Thoracic aorta (tissue), 2 donors: Measurements from ENCODE around the gene DUSP9. TPM values are rescaled to one million over a fixed set of nuclear protein-coding genes. Genes with fewer than 3 reads are reported as not detected.

ENCODE experiments used
- ATAC-seq: fragments of 150-250 bp; one replicate; pipeline ENCODE4 v1.8.0; 2017; ENCODE audit warnings: low read depth; ENCODE audit not compliant: insufficient number of reproducible peaks, low FRiP score
- DNase-seq: peaks from one replicate; pipeline ENCODE4 v3.0.0-alpha.2; 2020; ENCODE audit warnings: low spot score
- H3K27ac ChIP-seq, 2 donors: fragments of 200-600 bp; sonication (generic); 1 replicate in 1 of 2; 2 replicates in 1 of 2; pipeline ENCODE4 v1.5.1; 2016; ENCODE audit warnings: mild to moderate bottlenecking in 2 of 2, moderate library complexity in 2 of 2
- H3K27me3 ChIP-seq: fragments of 200-600 bp; sonication (generic); replicated peaks from 2 replicates; pipeline ENCODE4 v1.6.0; 2016; ENCODE audit warnings: mild to moderate bottlenecking; ENCODE audit not compliant: insufficient read depth
- H3K36me3 ChIP-seq: fragments of 200-600 bp; sonication (generic); one replicate; pipeline ENCODE4 v1.5.1; 2016
- H3K4me1 ChIP-seq, 2 donors: fragments of 200-600 bp; sonication (generic); 1 replicate in 1 of 2; 2 replicates in 1 of 2; pipeline versions ENCODE4 v1.5.1 to v1.6.0; 2016; ENCODE audit warnings: low read depth in 2 of 2, mild to moderate bottlenecking in 1 of 2; ENCODE audit not compliant: control insufficient read depth in 1 of 2
- H3K4me3 ChIP-seq: fragments of 200-600 bp; sonication (generic); 2 replicates; pipeline ENCODE4 v1.5.1; 2016; ENCODE audit warnings: mild to moderate bottlenecking
- H3K9me3 ChIP-seq: fragments of 200-600 bp; sonication (generic); 2 replicates; pipeline ENCODE4 v1.5.1; 2016
- total RNA-seq, 2 donors: library from RNA; depleted of rRNA; stranded (reverse); fragments of >200 nt; gene quantifications; one replicate each; pipeline versions ENCODE4 v1.1.0 to v1.2.3, GENCODE V29; 2016
- TF ChIP-seq, protein P1 (sequence below): fragments of 200-600 bp; sonication (generic); IDR thresholded peaks from one replicate; pipeline ENCODE4 v1.5.1; 2019; ENCODE audit warnings: antibody characterized with exemption

Gene DUSP9
- total RNA-seq, 2 donors from 2014 or later: not detected

DNA sequence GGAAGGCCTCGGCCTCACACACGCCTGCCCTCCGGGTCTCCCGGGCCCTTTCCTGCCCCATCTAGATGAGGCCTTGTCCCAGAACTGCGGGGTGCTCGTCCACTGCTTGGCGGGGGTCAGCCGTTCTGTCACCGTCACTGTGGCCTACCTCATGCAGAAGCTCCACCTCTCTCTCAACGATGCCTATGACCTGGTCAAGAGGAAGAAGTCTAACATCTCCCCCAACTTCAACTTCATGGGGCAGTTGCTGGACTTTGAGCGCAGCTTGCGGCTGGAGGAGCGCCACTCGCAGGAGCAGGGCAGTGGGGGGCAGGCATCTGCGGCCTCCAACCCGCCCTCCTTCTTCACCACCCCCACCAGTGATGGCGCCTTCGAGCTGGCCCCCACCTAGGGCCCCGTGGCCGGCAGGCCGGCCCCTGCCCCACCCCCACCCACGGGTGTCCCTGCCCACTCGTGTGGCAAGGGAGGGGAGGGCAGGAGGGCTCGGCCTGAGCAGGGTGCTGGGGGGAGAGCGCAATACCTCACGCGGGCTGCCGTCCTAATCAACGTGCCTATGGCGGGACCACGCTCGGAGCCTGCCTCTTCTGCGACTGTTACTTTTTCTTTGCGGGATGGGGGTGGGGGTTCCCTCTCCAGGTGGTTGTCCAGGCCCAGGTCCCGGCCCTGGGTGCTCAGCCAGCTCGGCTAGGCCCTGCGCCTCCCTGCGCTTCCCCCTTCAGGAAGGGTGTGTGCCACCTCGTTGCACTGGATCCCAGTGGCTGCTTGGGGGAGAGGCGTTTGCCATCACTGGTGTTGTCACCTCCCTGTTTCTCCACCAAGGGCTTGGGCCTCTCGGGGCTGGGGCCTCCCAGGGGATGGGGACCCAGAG lies 3.1 kb downstream of the DUSP9 start:
- no peak for ATAC-seq
- H3K27me3 ChIP-seq: no peaks in the 10 kb centered on the region

GRCh38 chrX:153650959-153651358 lies 4.0 kb downstream of the DUSP9 start:
- Histone ChIP-seq H3K27me3 (no peaks in the 10 kb centered on the region), H3K27ac (no peak overlapping the region), H3K36me3 (no peaks in the 10 kb centered on the region), H3K9me3 (no peaks in the 10 kb centered on the region), H3K4me1 (peaks cover 0 to 8% of the 10 kb centered on the region in 2 donors), H3K4me3 (no peak overlapping the region)
- TF ChIP-seq, protein P1, sequence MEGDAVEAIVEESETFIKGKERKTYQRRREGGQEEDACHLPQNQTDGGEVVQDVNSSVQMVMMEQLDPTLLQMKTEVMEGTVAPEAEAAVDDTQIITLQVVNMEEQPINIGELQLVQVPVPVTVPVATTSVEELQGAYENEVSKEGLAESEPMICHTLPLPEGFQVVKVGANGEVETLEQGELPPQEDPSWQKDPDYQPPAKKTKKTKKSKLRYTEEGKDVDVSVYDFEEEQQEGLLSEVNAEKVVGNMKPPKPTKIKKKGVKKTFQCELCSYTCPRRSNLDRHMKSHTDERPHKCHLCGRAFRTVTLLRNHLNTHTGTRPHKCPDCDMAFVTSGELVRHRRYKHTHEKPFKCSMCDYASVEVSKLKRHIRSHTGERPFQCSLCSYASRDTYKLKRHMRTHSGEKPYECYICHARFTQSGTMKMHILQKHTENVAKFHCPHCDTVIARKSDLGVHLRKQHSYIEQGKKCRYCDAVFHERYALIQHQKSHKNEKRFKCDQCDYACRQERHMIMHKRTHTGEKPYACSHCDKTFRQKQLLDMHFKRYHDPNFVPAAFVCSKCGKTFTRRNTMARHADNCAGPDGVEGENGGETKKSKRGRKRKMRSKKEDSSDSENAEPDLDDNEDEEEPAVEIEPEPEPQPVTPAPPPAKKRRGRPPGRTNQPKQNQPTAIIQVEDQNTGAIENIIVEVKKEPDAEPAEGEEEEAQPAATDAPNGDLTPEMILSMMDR: no peak
- DNase-seq: no peak
- ATAC-seq: no peak

More for the DNA sequence above, 3.1 kb downstream of the DUSP9 start:
- no peak for DNase-seq
- Histone ChIP-seq H3K9me3 (no peaks in the 10 kb centered on the region), H3K4me3 (no peak overlapping the region), H3K27ac (no peak overlapping the region), H3K36me3 (no peaks in the 10 kb centered on the region), H3K4me1 (peaks cover 0 to 8% of the 10 kb centered on the region in 2 donors)
- TF ChIP-seq, protein P1: no peak

- Histone ChIP-seq H3K9me3 (no peaks in the 10 kb centered on the region), H3K27me3 (no peaks in the 10 kb centered on the region), H3K4me1 (peaks cover 0 to 8% of the 10 kb centered on the region in 2 donors), H3K36me3 (no peaks in the 10 kb centered on the region), H3K4me3 (no peak overlapping the region), H3K27ac (no peak overlapping the region)
- TF ChIP-seq, protein P1: no peak
- DNase-seq (no peak), ATAC-seq (no peak)
Observed at GRCh38 chrX:153651540-153652079, 4.6 kb downstream of the DUSP9 start.

- DNase-seq: no peak
- no peaks in the 10 kb centered on the region for H3K27me3 ChIP-seq
- no peaks in the 10 kb centered on the region for H3K4me1 ChIP-seq
- no peak for ATAC-seq
- no peaks in the 10 kb centered on the region for H3K36me3 ChIP-seq
- no peak overlapping the region for H3K4me3 ChIP-seq
- no peak overlapping the region for H3K27ac ChIP-seq
- TF ChIP-seq, protein P1: no peak
- H3K9me3 ChIP-seq: no peaks in the 10 kb centered on the region
Observed at GRCh38 chrX:153653556-153653955, 6.6 kb downstream of the DUSP9 start.

GRCh38 chrX:153657161-153657560 lies 10.2 kb downstream of the DUSP9 start:
- TF ChIP-seq, protein P1: no peak
- H3K27me3 ChIP-seq: no peaks in the 10 kb centered on the region
- no peak overlapping the region for H3K27ac ChIP-seq
- no peaks in the 10 kb centered on the region for H3K9me3 ChIP-seq
- H3K4me1 ChIP-seq: no peaks in the 10 kb centered on the region
- no peaks in the 10 kb centered on the region for H3K36me3 ChIP-seq
- DNase-seq (no peak), ATAC-seq (no peak)
- H3K4me3 ChIP-seq: no peak overlapping the region
